ENCODE measurements around the gene BCAS3.

GRCh38 chr17:60631119-60631518 is 46.5 kb upstream of the BCAS3 start:
- no peak for TF ChIP-seq POLR2A (IDR thresholded peaks at IDR 0.05)
- TF ChIP-seq, protein P1, sequence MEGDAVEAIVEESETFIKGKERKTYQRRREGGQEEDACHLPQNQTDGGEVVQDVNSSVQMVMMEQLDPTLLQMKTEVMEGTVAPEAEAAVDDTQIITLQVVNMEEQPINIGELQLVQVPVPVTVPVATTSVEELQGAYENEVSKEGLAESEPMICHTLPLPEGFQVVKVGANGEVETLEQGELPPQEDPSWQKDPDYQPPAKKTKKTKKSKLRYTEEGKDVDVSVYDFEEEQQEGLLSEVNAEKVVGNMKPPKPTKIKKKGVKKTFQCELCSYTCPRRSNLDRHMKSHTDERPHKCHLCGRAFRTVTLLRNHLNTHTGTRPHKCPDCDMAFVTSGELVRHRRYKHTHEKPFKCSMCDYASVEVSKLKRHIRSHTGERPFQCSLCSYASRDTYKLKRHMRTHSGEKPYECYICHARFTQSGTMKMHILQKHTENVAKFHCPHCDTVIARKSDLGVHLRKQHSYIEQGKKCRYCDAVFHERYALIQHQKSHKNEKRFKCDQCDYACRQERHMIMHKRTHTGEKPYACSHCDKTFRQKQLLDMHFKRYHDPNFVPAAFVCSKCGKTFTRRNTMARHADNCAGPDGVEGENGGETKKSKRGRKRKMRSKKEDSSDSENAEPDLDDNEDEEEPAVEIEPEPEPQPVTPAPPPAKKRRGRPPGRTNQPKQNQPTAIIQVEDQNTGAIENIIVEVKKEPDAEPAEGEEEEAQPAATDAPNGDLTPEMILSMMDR (IDR thresholded peaks at IDR 0.05), result no peak
